K562 (cell line): ENCODE data around the gene RNASE4. TPM values are rescaled to one million over a fixed set of nuclear protein-coding genes. Genes with fewer than 3 reads are reported as not detected.

Experiments used
- ARID3B ChIP-seq: fragments of 250-450 bp; sonication (Bioruptor Pico); IDR thresholded peaks from 2 replicates; pipeline ENCODE4 v1.4.0; 2020; ENCODE audit warnings: borderline replicate concordance
- CSDE1 ChIP-seq, 2 experiments: fragments of 450-650 bp; IDR thresholded peaks; 2 replicates each; pipeline ENCODE4 v1.6.1; 2016; ENCODE audit warnings: mild to moderate bottlenecking in 1 of 2
- CTBP1 ChIP-seq: fragments of 450-650 bp; IDR thresholded peaks from 2 replicates; pipeline ENCODE4 v1.6.1; 2016; ENCODE audit warnings: borderline replicate concordance
- ETV1 ChIP-seq: fragments of 450-650 bp; conservative IDR thresholded peaks from 2 replicates; pipeline ENCODE4 v1.6.1; 2016; ENCODE audit warnings: missing genetic modification characterization, control low read depth, low read depth, missing compliant biosample characterization
- FUS ChIP-seq: fragments of 200-400 bp; formaldehyde crosslinking; optimal IDR thresholded peaks from 2 replicates; pipeline ENCODE3; 2017; ENCODE audit warnings: low read depth, low read length
- HDAC3 ChIP-seq: fragments of 450-650 bp; IDR thresholded peaks from 2 replicates; pipeline ENCODE4 v1.6.1; 2018; ENCODE audit warnings: borderline replicate concordance, mild to moderate bottlenecking, moderate library complexity; ENCODE audit not compliant: partially characterized antibody
- HDAC8 ChIP-seq: fragments of 450-650 bp; IDR thresholded peaks from 2 replicates; pipeline ENCODE4 v1.6.1; 2016; ENCODE audit warnings: mild to moderate bottlenecking, missing genetic modification characterization, moderate library complexity, missing compliant biosample characterization
- HES1 ChIP-seq: fragments of 450-650 bp; IDR thresholded peaks from 2 replicates; pipeline ENCODE4 v1.6.1; 2016; ENCODE audit warnings: low read depth, mild to moderate bottlenecking, moderate library complexity
- HNRNPL ChIP-seq: fragments of 200-400 bp; formaldehyde crosslinking; IDR thresholded peaks from 2 replicates; pipeline ENCODE4 v1.6.1; 2017; ENCODE audit warnings: low read depth, mild to moderate bottlenecking, low read length
- KDM4B ChIP-seq, 2 experiments: fragments of 450-650 bp in 1 of 2; sonication (generic) in 1 of 2; IDR thresholded peaks; 2 replicates each; pipeline ENCODE4 v1.6.1; 2016 to 2017; ENCODE audit warnings: borderline replicate concordance in 2 of 2, antibody characterized with exemption in 1 of 2, low read depth in 1 of 2, mild to moderate bottlenecking in 1 of 2
- NFXL1 ChIP-seq: fragments of 450-650 bp; formaldehyde crosslinking; IDR thresholded peaks from 2 replicates; pipeline ENCODE4 v1.4.0; 2021; ENCODE audit warnings: mild to moderate bottlenecking
- POLR2A ChIP-seq: fragments of 450-650 bp; conservative IDR thresholded peaks from 2 replicates; pipeline ENCODE4 v1.6.1; 2016
- POLR2G ChIP-seq: fragments of 200-400 bp; formaldehyde crosslinking; IDR thresholded peaks from 2 replicates; pipeline ENCODE4 v1.6.1; 2017; ENCODE audit warnings: low read depth, mild to moderate bottlenecking, antibody characterized with exemption, low read length, moderate library complexity
- RCOR1 ChIP-seq, 2 experiments: IDR thresholded peaks; 2 replicates each; pipeline ENCODE4 v1.6.1; 2012; ENCODE audit warnings: low read depth in 2 of 2, low read length in 2 of 2, borderline replicate concordance in 1 of 2, improper control_type of control experiment in 1 of 2
- SMARCB1 ChIP-seq: IDR thresholded peaks from 2 replicates; pipeline ENCODE4 v1.6.1; 2011; ENCODE audit warnings: improper control_type of control experiment, low read depth; ENCODE audit not compliant: insufficient read length
- TEAD4 ChIP-seq, 2 experiments: sonication (generic) in 1 of 2; formaldehyde crosslinking in 1 of 2; IDR thresholded peaks; 2 replicates each; pipeline versions ENCODE4 v1.6.1 to v1.8.0; 2012 to 2022; ENCODE audit warnings: borderline replicate concordance in 1 of 2, inconsistent platforms in 1 of 2, low read length in 1 of 2, mild to moderate bottlenecking in 1 of 2, missing genetic modification reagents in 1 of 2
- XRCC5 ChIP-seq: fragments of 200-400 bp; formaldehyde crosslinking; IDR thresholded peaks from 2 replicates; pipeline ENCODE4 v1.6.1; 2017; ENCODE audit warnings: low read depth, mild to moderate bottlenecking, low read length
- ZBTB2 ChIP-seq: fragments of 450-650 bp; IDR thresholded peaks from 2 replicates; pipeline ENCODE4 v1.6.1; 2016; ENCODE audit warnings: antibody characterized with exemption
- ZNF143 ChIP-seq: sonication (generic); formaldehyde crosslinking; IDR thresholded peaks from 2 replicates; pipeline ENCODE4 v1.9.0; 2022; ENCODE audit warnings: mild to moderate bottlenecking, missing genetic modification reagents
- ZNF518B ChIP-seq: fragments of 250-450 bp; sonication (Bioruptor Pico); IDR thresholded peaks from 2 replicates; pipeline ENCODE4 v1.5.0; 2021; ENCODE audit warnings: mild to moderate bottlenecking, moderate library complexity
- polyA plus RNA-seq, 8 experiments: library from polyadenylated mRNA; depleted of rRNA in 4 of 8; stranded (reverse) in 5 of 8; unstranded in 3 of 8; fragments of >200 nt; fragmentation: Nextera tagmentation in 2 of 8; fragmentation: Illumina TruSeq in 1 of 8; extraction: Ambion mirVana in 2 of 8; extraction: Trizol in 1 of 8; gene quantifications; 2 replicates each; pipeline versions ENCODE4 v1.2.1 to v1.2.3, GENCODE V29; 2011 to 2014; ENCODE audit warnings: inconsistent platforms in 1 of 8, missing spikeins in 1 of 8
- total RNA-seq, 7 experiments: library from RNA; depleted of rRNA in 6 of 7; stranded (reverse); fragments of >200 nt in 6 of 7; fragmentation: Illumina TruSeq in 2 of 7; extraction: Trizol in 2 of 7; gene quantifications; 2 replicates each; pipeline versions ENCODE4 v1.2.1 to v1.2.3, GENCODE V29; 2011 to 2021; ENCODE audit warnings: low replicate concordance in 1 of 7

Gene RNASE4
- total and polyA plus RNA-seq, 9 of the 15 experiments (the other 6 are each of a cell fraction or from before 2014, with no cell fraction given), result 0.09 to 0.22 (median 0.13) TPM; not detected in 2

- TF ChIP-seq KDM4B (IDR thresholded peaks at IDR 0.05; ENCODE audit: borderline replicate concordance in 2 of 2, low read depth in 1 of 2) (no peak), POLR2A (no peak), TEAD4 (IDR thresholded peaks at IDR 0.05; ENCODE audit: low read length) (peak; percentile 70), TEAD4 (CRISPR knock-in tag; IDR thresholded peaks at IDR 0.05; ENCODE audit: borderline replicate concordance) (no peak), NFXL1 (CRISPR knock-in tag) (no peak), CTBP1 (peak; percentile 23; the same call in 1 of the 2 replicates), RCOR1 (IDR thresholded peaks at IDR 0.05; ENCODE audit: borderline replicate concordance in 1 of 2, low read depth in 2 of 2, low read length in 2 of 2) (0 out of 4 replicates have a peak, but pooled peaks of 1 of the 2 experiments have one; percentile 15), SMARCB1 (no peak), ZNF518B (CRISPR knock-in tag) (no peak), FUS (no peak), ZBTB2 (peak; percentile 13; the same call in 1 of the 2 replicates), HDAC3 (no peak), ZNF143 (CRISPR knock-in tag) (no peak), HNRNPL (no peak), ETV1 (peak; percentile 24; the same call in 1 of the 2 replicates), ARID3B (CRISPR knock-in tag) (no peak), CSDE1 (IDR thresholded peaks at IDR 0.05) (peak in 1 of 2 experiments; percentile 72; a peak in 2 of 4 replicates), HES1 (no peak), HDAC8 (tag) (no peak), XRCC5 (0 out of 2 replicates have a peak, but pooled peaks have one; percentile 34), POLR2G (peak; percentile 63)
Observed at GRCh38 chr14:20683891-20684661, at the start of gene RNASE4 (continued).
